ENCODE measurements around the gene PPTC7. TPM values are rescaled to one million over a fixed set of nuclear protein-coding genes. Genes with fewer than 3 reads are reported as not detected.

Gene PPTC7
- total and polyA plus RNA-seq, 2 of the 4 experiments (the other 2 are of a cell fraction), result 4.1 to 6.8 TPM

- CTCF ChIA-PET, result interaction anchor here (0.6 to 2.1 kb wide), 2 partner anchors 10 to 22 kb away, joined by 3 to 7 read pairs; no protein-coding TSS in a partner anchor
- in situ Hi-C loops (cut with MboI; ENCODE audit: low sequenced_read_pairs), result no loop called here
- BruUV-seq (replicated peaks), result no TSS peak
Measured at GRCh38 chr12:110574044-110574443, 9.1 kb downstream of the PPTC7 start.

More at GRCh38 chr12:110574044-110574443, 9.1 kb downstream of the PPTC7 start:
- no peak overlapping the region for H4K8ac ChIP-seq (ENCODE audit: low read depth in 2 of 2, low read length in 2 of 2)
- peaks cover 33% of the 10 kb centered on the region for H4K20me1 ChIP-seq (ENCODE audit: insufficient read depth, low read length)
- DNase-seq (no peak), ATAC-seq (ENCODE audit: low read depth) (no peak)
- H2AK5ac ChIP-seq (ENCODE audit: low read depth, low read length), result no peak overlapping the region
- H3K14ac ChIP-seq (replicated peaks; ENCODE audit: low read depth, low read length), result no peak overlapping the region
- POLR2A ChIA-PET (ENCODE audit: unreplicated experiment), result no interaction called here
- no peak overlapping the region for H2BK15ac ChIP-seq (ENCODE audit: low read depth, low read length)
- peaks cover 8% of the 10 kb centered on the region for H3K4me1 ChIP-seq (ENCODE audit: control insufficient read depth, insufficient read depth, low read length)
- peaks cover 11 to 38% of the 10 kb centered on the region in 2 experiments for H3K79me1 ChIP-seq (ENCODE audit: low read depth in 1 of 2, low read length in 2 of 2)
- intact Hi-C loops (cut with micrococcal nuclease), result no loop called here
- H3K36me3 ChIP-seq (ENCODE audit: control insufficient read depth, insufficient read depth, low read length), result 0 out of 2 replicates have a peak, but pooled peaks cover 2% of the 10 kb centered on the region
- no peak for TF ChIP-seq MAFK (IDR thresholded peaks at IDR 0.05; ENCODE audit: low read depth, low read length)
- TF ChIP-seq CEBPB (IDR thresholded peaks at IDR 0.05; ENCODE audit: low read depth, low read length), result no peak
- no peak for TF ChIP-seq RFX5 (IDR thresholded peaks at IDR 0.05; ENCODE audit: low read depth, low read length)
- TF ChIP-seq MXI1 (IDR thresholded peaks at IDR 0.05; ENCODE audit: borderline replicate concordance, low read depth, low read length), result no peak
- TF ChIP-seq RAD21 (IDR thresholded peaks at IDR 0.05; ENCODE audit: low read length), result no peak
- TF ChIP-seq RCOR1 (IDR thresholded peaks at IDR 0.05; ENCODE audit: insufficient replicate concordance, low read length), result no peak
- TF ChIP-seq FOS (IDR thresholded peaks at IDR 0.05; ENCODE audit: low read depth, low read length), result no peak
- no peak for TF ChIP-seq USF2 (IDR thresholded peaks at IDR 0.05; ENCODE audit: low read depth, low read length)
- TF ChIP-seq CTCF (conservative IDR thresholded peaks at IDR 0.05; ENCODE audit: low read depth, low read length), result no peak
- TF ChIP-seq ELK1 (IDR thresholded peaks at IDR 0.05; ENCODE audit: borderline replicate concordance, low read depth, low read length), result no peak
- no peak for TF ChIP-seq NFE2L2 (IDR thresholded peaks at IDR 0.05; ENCODE audit: low read depth, low read length)
- TF ChIP-seq SMC3 (IDR thresholded peaks at IDR 0.05; ENCODE audit: low read depth, low read length), result no peak
- no peak for TF ChIP-seq MAZ (IDR thresholded peaks at IDR 0.05; ENCODE audit: borderline replicate concordance, low read depth, low read length)
- no peak for TF ChIP-seq POLR2A (IDR thresholded peaks at IDR 0.05; ENCODE audit: low read depth, low read length)
- TF ChIP-seq BHLHE40 (IDR thresholded peaks at IDR 0.05; ENCODE audit: low read depth, low read length), result no peak
- TF ChIP-seq CHD1 (IDR thresholded peaks at IDR 0.05; ENCODE audit: low read depth, low read length), result no peak
- no peak overlapping the region for H4K91ac ChIP-seq (ENCODE audit: insufficient read depth, low read depth, low read length)
- no peak overlapping the region for H3K27ac ChIP-seq (ENCODE audit: insufficient read depth, low read length)
- H3K9ac ChIP-seq (ENCODE audit: low read depth, low read length), result no peak overlapping the region
- no peak overlapping the region for H2AK9ac ChIP-seq (replicated peaks; ENCODE audit: low read depth, low read length, poor library complexity)
- H2AFZ ChIP-seq (replicated peaks; ENCODE audit: low read length, poor library complexity), result no peak overlapping the region
- dilution Hi-C loops (cut with HindIII; ENCODE audit: low sequenced_read_pairs, unreplicated experiment), result no loop called here
- peaks cover 8% of the 10 kb centered on the region for H3K9me3 ChIP-seq (ENCODE audit: control insufficient read depth, insufficient read depth, low read length)
- H3K4me2 ChIP-seq (ENCODE audit: low read depth, low read length), result no peak overlapping the region
- H3K23ac ChIP-seq (ENCODE audit: low read depth, low read length), result no peak overlapping the region
- no CpG with 5 or more reads among the region's 1 CpG for WGBS, 2 experiments (ENCODE audit: extremely low coverage in 2 of 2, insufficient read length in 1 of 2)
- H3K4ac ChIP-seq (ENCODE audit: low read depth, low read length), result no peak overlapping the region
- H3K4me3 ChIP-seq (ENCODE audit: insufficient read depth, low read depth, low read length), result no peak overlapping the region
- no peak overlapping the region for H2BK20ac ChIP-seq (ENCODE audit: low read depth, low read length)
- H3K9me1 ChIP-seq (ENCODE audit: insufficient read depth, low read length), result peaks cover 7% of the 10 kb centered on the region
- H3K18ac ChIP-seq (ENCODE audit: low read depth, low read length), result no peak overlapping the region
- no peaks in the 10 kb centered on the region for H3K27me3 ChIP-seq (ENCODE audit: control insufficient read depth, insufficient read depth, low read length)
- H2BK5ac ChIP-seq (ENCODE audit: low read depth, low read length, poor library complexity, severe bottlenecking), result no peak overlapping the region
- no peak overlapping the region for H3K56ac ChIP-seq (ENCODE audit: extremely low read depth, insufficient read depth, low read length)
- H2BK120ac ChIP-seq (ENCODE audit: low read depth, low read length), result no peak overlapping the region
- H4K5ac ChIP-seq (ENCODE audit: low read depth, low read length), result no peak overlapping the region
